HPDE6-E6E7 (cell line): ENCODE results near the gene CLIP2.
"Not testable (repeated sequence)": the region's sequence is repeated elsewhere in the genome, so short reads cannot be mapped to it uniquely, and the experiment has no call there.

Experiments
- DNase-seq: peaks from one replicate; pipeline ENCODE4 v3.0.0; 2011; ENCODE audit warnings: missing footprints; ENCODE audit errors: extremely low spot score

Gene CLIP2

GRCh38 chr7:74297516-74298233, 8.5 kb downstream of the CLIP2 start:
- DNase-seq = no peak

GRCh38 chr7:74299401-74299800, 10.2 kb downstream of the CLIP2 start:
- no peak for DNase-seq

- no peak for DNase-seq
Observed at GRCh38 chr7:74300926-74301325, 11.7 kb downstream of the CLIP2 start.

GRCh38 chr7:74302745-74303221, 13.6 kb downstream of the CLIP2 start:
- DNase-seq = no peak

GRCh38 chr7:74304550-74304949, 15.3 kb downstream of the CLIP2 start:
- DNase-seq = no peak

- no peak for DNase-seq
Observed at GRCh38 chr7:74306004-74306729, 17.0 kb downstream of the CLIP2 start.

GRCh38 chr7:74306730-74307469, 17.7 kb downstream of the CLIP2 start:
- no peak for DNase-seq

GRCh38 chr7:74307738-74308505, 18.7 kb downstream of the CLIP2 start:
- no peak for DNase-seq

- no peak for DNase-seq
Observed at GRCh38 chr7:74309181-74309580, 20.0 kb downstream of the CLIP2 start.

GRCh38 chr7:74311305-74311744, 22.1 kb downstream of the CLIP2 start:
- DNase-seq = peak; percentile 49

- peak; percentile 95 for DNase-seq
Observed at GRCh38 chr7:74312418-74313028, 23.3 kb downstream of the CLIP2 start.

GRCh38 chr7:74315891-74316290, 26.7 kb downstream of the CLIP2 start:
- DNase-seq = not testable (repeated sequence)

GRCh38 chr7:74317146-74317782, 28.1 kb downstream of the CLIP2 start:
- DNase-seq = no peak

GRCh38 chr7:74318043-74318442, 28.8 kb downstream of the CLIP2 start:
- DNase-seq = no peak

- no peak for DNase-seq
Observed at GRCh38 chr7:74320645-74321221, 31.5 kb downstream of the CLIP2 start.

GRCh38 chr7:74322892-74323291, 33.7 kb downstream of the CLIP2 start:
- DNase-seq = not testable (repeated sequence)

GRCh38 chr7:74324531-74325209, 35.5 kb downstream of the CLIP2 start:
- DNase-seq = no peak

- no peak for DNase-seq
Observed at GRCh38 chr7:74325210-74325565, 36.0 kb downstream of the CLIP2 start.

GRCh38 chr7:74329225-74329624, 40.0 kb downstream of the CLIP2 start:
- DNase-seq = no peak
